ENCODE data around the gene FOXN3. TPM values are rescaled to one million over a fixed set of nuclear protein-coding genes. Genes with fewer than 3 reads are reported as not detected.

FOXN3 gene
- total and polyA plus RNA-seq, 10 of the 15 experiments (the other 5 are each of a cell fraction or from before 2014, with no cell fraction given), result 4.5 to 68.9 (median 29.7) TPM

DNA sequence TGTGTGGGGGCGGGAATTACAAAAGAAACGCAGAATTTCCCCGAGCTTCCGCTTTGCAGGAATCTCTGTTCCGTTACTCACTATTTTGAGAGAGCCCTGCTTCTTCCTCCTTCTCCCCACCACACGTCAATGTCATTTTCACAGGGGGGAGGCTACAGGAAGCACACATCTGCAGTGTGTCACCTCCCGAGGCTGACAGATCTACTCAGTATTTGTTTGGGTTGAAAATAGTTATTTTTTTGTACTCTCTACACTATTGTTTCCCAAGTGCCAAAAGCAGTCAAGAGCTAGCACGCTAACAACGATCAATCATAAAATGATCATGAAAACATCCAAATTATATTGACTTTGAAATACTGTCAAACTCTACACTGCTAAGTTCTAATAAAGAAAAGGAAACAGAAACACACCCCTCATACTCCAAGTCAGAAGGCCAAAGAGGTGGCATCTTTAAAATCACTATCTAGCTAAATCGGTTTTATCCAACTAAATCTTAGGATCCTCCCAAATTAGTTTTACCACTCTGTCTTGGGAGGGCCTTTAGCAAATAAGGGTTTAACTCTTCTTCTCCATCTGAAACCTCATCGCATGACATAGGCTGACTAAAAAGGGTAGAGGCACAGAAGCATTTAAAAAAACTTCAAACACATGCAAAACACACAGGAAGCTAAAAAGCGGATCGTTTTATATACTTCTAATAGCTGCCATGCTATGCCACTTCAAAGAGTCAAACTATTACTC is 51.8 kb downstream of the FOXN3 start (continued):
- TF ChIP-seq SMC3 (IDR thresholded peaks at IDR 0.05; ENCODE audit: borderline replicate concordance, low read length), result no peak; the same call in 1 of the 2 replicates
- no peak for TF ChIP-seq HCFC1 (IDR thresholded peaks at IDR 0.05; ENCODE audit: low read length)
- no peak; the same call in 1 of the 2 replicates for TF ChIP-seq RBBP5 (conservative IDR thresholded peaks at IDR 0.05)
- TF ChIP-seq ASH2L (IDR thresholded peaks at IDR 0.05; ENCODE audit: borderline replicate concordance, low read depth), result 0 out of 2 replicates have a peak, but pooled peaks have one; percentile 28
- TF ChIP-seq USF2 (IDR thresholded peaks at IDR 0.05; ENCODE audit: borderline replicate concordance, low read depth, low read length), result no peak
- TF ChIP-seq NRF1 (conservative IDR thresholded peaks at IDR 0.05; ENCODE audit: low read depth, low read length), result no peak
- peak; percentile 61 for TF ChIP-seq CBX5 (IDR thresholded peaks at IDR 0.05; ENCODE audit: low read depth)
- TF ChIP-seq, protein P1, sequence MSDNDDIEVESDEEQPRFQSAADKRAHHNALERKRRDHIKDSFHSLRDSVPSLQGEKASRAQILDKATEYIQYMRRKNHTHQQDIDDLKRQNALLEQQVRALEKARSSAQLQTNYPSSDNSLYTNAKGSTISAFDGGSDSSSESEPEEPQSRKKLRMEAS (IDR thresholded peaks at IDR 0.05; ENCODE audit: low read depth, low read length), result peak; percentile 23; the same call in 1 of the 2 replicates
- 0 out of 4 replicates have a peak, but pooled peaks of 1 of the 2 experiments have one; percentile 17 for TF ChIP-seq SRF (IDR thresholded peaks at IDR 0.05; ENCODE audit: low read depth in 2 of 2, low read length in 2 of 2)
- no peak for TF ChIP-seq PAX8 (IDR thresholded peaks at IDR 0.05)
- TF ChIP-seq, protein P2, sequence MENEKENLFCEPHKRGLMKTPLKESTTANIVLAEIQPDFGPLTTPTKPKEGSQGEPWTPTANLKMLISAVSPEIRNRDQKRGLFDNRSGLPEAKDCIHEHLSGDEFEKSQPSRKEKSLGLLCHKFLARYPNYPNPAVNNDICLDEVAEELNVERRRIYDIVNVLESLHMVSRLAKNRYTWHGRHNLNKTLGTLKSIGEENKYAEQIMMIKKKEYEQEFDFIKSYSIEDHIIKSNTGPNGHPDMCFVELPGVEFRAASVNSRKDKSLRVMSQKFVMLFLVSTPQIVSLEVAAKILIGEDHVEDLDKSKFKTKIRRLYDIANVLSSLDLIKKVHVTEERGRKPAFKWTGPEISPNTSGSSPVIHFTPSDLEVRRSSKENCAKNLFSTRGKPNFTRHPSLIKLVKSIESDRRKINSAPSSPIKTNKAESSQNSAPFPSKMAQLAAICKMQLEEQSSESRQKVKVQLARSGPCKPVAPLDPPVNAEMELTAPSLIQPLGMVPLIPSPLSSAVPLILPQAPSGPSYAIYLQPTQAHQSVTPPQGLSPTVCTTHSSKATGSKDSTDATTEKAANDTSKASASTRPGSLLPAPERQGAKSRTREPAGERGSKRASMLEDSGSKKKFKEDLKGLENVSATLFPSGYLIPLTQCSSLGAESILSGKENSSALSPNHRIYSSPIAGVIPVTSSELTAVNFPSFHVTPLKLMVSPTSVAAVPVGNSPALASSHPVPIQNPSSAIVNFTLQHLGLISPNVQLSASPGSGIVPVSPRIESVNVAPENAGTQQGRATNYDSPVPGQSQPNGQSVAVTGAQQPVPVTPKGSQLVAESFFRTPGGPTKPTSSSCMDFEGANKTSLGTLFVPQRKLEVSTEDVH (IDR thresholded peaks at IDR 0.05; ENCODE audit: low read depth, partially characterized antibody), result no peak
- TF ChIP-seq MTA3 (IDR thresholded peaks at IDR 0.05; ENCODE audit: borderline replicate concordance, low read length), result peak; percentile 76
- peak; percentile 30; the same call in 1 of the 2 replicates for TF ChIP-seq CHD2 (IDR thresholded peaks at IDR 0.05; ENCODE audit: borderline replicate concordance, low read depth, low read length)
- TF ChIP-seq ZSCAN29 (IDR thresholded peaks at IDR 0.05), result peak; percentile 72
- TF ChIP-seq, protein P3, sequence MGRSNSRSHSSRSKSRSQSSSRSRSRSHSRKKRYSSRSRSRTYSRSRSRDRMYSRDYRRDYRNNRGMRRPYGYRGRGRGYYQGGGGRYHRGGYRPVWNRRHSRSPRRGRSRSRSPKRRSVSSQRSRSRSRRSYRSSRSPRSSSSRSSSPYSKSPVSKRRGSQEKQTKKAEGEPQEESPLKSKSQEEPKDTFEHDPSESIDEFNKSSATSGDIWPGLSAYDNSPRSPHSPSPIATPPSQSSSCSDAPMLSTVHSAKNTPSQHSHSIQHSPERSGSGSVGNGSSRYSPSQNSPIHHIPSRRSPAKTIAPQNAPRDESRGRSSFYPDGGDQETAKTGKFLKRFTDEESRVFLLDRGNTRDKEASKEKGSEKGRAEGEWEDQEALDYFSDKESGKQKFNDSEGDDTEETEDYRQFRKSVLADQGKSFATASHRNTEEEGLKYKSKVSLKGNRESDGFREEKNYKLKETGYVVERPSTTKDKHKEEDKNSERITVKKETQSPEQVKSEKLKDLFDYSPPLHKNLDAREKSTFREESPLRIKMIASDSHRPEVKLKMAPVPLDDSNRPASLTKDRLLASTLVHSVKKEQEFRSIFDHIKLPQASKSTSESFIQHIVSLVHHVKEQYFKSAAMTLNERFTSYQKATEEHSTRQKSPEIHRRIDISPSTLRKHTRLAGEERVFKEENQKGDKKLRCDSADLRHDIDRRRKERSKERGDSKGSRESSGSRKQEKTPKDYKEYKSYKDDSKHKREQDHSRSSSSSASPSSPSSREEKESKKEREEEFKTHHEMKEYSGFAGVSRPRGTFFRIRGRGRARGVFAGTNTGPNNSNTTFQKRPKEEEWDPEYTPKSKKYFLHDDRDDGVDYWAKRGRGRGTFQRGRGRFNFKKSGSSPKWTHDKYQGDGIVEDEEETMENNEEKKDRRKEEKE (IDR thresholded peaks at IDR 0.05), result no peak
- TF ChIP-seq EED (IDR thresholded peaks at IDR 0.05; ENCODE audit: low read depth), result peak; percentile 88
- TF ChIP-seq SREBF2 (IDR thresholded peaks at IDR 0.05; ENCODE audit: low read length), result no peak
- TF ChIP-seq POLR2A (IDR thresholded peaks at IDR 0.05; ENCODE audit: low read depth, low read length), result peak; percentile 51; the same call in 1 of the 2 replicates
- no peak for TF ChIP-seq RB1 (IDR thresholded peaks at IDR 0.05; ENCODE audit: borderline replicate concordance)
- no peak for TF ChIP-seq STAT1 (conservative IDR thresholded peaks at IDR 0.05)
- peak; percentile 31 to 63; a peak in 2 of 4 replicates for TF ChIP-seq BHLHE40 (IDR thresholded peaks at IDR 0.05; ENCODE audit: borderline replicate concordance in 1 of 2, low read depth in 2 of 2, low read length in 1 of 2)
- TF ChIP-seq IRF5 (IDR thresholded peaks at IDR 0.05; ENCODE audit: borderline replicate concordance), result no peak
- no peak for TF ChIP-seq MYB (IDR thresholded peaks at IDR 0.05; ENCODE audit: borderline replicate concordance, low read depth, low read length)
